Measurements from ENCODE around the gene ANXA11. TPM values are rescaled to one million over a fixed set of nuclear protein-coding genes. Genes with fewer than 3 reads are reported as not detected.
A peak's percentile ranks its signal among the peaks of the same experiment; 100 is the strongest.

Gene ANXA11
- total and polyA plus RNA-seq, 9 of the 15 experiments (the other 6 are each of a cell fraction or from before 2014, with no cell fraction given), result 43.6 to 212 (median 109) TPM

- TF ChIP-seq GABPB1 (CRISPR knock-in tag; IDR thresholded peaks at IDR 0.05), result 0 out of 2 replicates have a peak, but pooled peaks have one; percentile 59
- TF ChIP-seq PCBP2 (IDR thresholded peaks at IDR 0.05; ENCODE audit: low read depth, low read length, poor library complexity, severe bottlenecking), result no peak
- TF ChIP-seq ILK (tag; IDR thresholded peaks at IDR 0.05; ENCODE audit: borderline replicate concordance, low read depth), result no peak
- peak in 1 of 2 experiments; percentile 23; a peak in 1 of 4 replicates for TF ChIP-seq RAD21 (CRISPR knock-in tag; conservative IDR thresholded peaks at IDR 0.05 in 1 of 2, IDR thresholded peaks at IDR 0.05 in 1 of 2)
- TF ChIP-seq GATAD2B (IDR thresholded peaks at IDR 0.05; ENCODE audit: borderline replicate concordance), result no peak
- no peak for TF ChIP-seq TCF3 (CRISPR knock-in tag; IDR thresholded peaks at IDR 0.05)
- peak; percentile 76 for TF ChIP-seq ZBTB17 (CRISPR knock-in tag; IDR thresholded peaks at IDR 0.05)
- TF ChIP-seq ZBTB12 (CRISPR knock-in tag; IDR thresholded peaks at IDR 0.05), result no peak
- TF ChIP-seq, protein P1, sequence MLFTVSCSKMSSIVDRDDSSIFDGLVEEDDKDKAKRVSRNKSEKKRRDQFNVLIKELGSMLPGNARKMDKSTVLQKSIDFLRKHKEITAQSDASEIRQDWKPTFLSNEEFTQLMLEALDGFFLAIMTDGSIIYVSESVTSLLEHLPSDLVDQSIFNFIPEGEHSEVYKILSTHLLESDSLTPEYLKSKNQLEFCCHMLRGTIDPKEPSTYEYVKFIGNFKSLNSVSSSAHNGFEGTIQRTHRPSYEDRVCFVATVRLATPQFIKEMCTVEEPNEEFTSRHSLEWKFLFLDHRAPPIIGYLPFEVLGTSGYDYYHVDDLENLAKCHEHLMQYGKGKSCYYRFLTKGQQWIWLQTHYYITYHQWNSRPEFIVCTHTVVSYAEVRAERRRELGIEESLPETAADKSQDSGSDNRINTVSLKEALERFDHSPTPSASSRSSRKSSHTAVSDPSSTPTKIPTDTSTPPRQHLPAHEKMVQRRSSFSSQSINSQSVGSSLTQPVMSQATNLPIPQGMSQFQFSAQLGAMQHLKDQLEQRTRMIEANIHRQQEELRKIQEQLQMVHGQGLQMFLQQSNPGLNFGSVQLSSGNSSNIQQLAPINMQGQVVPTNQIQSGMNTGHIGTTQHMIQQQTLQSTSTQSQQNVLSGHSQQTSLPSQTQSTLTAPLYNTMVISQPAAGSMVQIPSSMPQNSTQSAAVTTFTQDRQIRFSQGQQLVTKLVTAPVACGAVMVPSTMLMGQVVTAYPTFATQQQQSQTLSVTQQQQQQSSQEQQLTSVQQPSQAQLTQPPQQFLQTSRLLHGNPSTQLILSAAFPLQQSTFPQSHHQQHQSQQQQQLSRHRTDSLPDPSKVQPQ (CRISPR knock-in tag; IDR thresholded peaks at IDR 0.05; ENCODE audit: borderline replicate concordance), result no peak
- no peak for TF ChIP-seq ZNF57 (CRISPR knock-in tag; IDR thresholded peaks at IDR 0.05)
- TF ChIP-seq RFX5 (IDR thresholded peaks at IDR 0.05; ENCODE audit: low read depth, low read length), result no peak
- no peak for TF ChIP-seq MXD1 (CRISPR knock-in tag; IDR thresholded peaks at IDR 0.05; ENCODE audit: borderline replicate concordance, poor library complexity, severe bottlenecking)
- TF ChIP-seq GTF2E2 (tag; IDR thresholded peaks at IDR 0.05), result no peak
- TF ChIP-seq IRF1 (CRISPR knock-in tag; IDR thresholded peaks at IDR 0.05; ENCODE audit: borderline replicate concordance), result no peak
- peak; percentile 67 for TF ChIP-seq BRD9 (IDR thresholded peaks at IDR 0.05; ENCODE audit: low read depth, partially characterized antibody)
- no peak for TF ChIP-seq ZNF668 (CRISPR knock-in tag; IDR thresholded peaks at IDR 0.05)
- TF ChIP-seq HNRNPUL1 (IDR thresholded peaks at IDR 0.05; ENCODE audit: low read length), result no peak
- no peak for TF ChIP-seq TBL1XR1 (IDR thresholded peaks at IDR 0.05; ENCODE audit: low read length in 2 of 2)
- peak in 1 of 2 experiments; percentile 55; a peak in 2 of 4 replicates for TF ChIP-seq MNT (conservative IDR thresholded peaks at IDR 0.05)
Measured at GRCh38 chr10:80187465-80188409, 17.6 kb downstream of the ANXA11 start (continued).

Measured in K562 (cell line).